ENCODE data around the gene PYCARD.

Gene PYCARD

GRCh38 chr16:31167315-31167714 is 35.2 kb downstream of the PYCARD start:
- in situ Hi-C loops (cut with MboI; ENCODE audit: low sequenced_read_pairs): no loop called here

- in situ Hi-C loops (cut with MboI; ENCODE audit: low sequenced_read_pairs): no loop called here
These were observed 45.4 kb downstream of the PYCARD start for GRCh38 chr16:31157136-31157535.
